Middle frontal gyrus (tissue), 1 donor: ENCODE data around the gene GALNT13.

ENCODE experiments used
- DNase-seq: peaks from one replicate; pipeline ENCODE4 v3.0.0-alpha.2; 2015; ENCODE audit warnings: low spot score; ENCODE audit errors: extremely low spot score

GALNT13 gene

DNA sequence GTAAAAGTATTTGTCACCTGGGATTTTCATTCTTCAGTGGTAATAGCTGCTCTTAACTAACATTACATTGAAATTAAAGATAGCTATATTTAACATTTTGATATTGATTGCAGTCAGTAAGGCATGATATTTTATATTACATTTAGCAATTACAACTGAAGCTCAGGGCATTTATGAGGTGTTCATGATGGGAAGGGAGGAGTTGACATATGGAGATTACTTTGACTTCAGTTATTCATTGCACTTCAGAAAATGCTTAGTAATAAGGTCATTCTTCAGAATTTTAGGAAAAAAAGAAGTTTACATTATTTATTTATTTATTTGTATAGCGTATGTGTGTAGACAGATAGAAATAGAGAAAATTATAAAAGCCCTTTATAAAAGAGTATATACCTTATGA, 352.0 kb downstream of the GALNT13 start:
- DNase-seq: no peak

DNA sequence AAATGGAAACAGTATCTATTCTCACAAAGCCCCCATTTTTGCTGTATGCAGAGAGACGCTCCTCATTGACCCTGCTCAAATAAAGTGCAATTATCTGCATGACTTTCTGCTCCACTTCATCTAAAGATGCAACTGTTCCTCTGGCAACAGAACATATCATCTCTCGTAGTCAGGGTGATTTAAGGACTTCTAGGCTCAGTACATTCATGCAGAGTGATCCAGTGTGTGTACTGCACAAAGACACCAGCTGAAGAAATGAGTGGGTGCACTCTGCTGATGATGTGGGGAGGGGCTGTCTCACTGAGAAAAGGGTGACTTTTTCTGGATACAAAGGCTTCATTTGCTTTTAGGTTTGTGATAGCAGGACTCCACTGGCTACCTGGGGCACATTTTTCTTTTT, 355.2 kb downstream of the GALNT13 start:
- DNase-seq: no peak

DNA sequence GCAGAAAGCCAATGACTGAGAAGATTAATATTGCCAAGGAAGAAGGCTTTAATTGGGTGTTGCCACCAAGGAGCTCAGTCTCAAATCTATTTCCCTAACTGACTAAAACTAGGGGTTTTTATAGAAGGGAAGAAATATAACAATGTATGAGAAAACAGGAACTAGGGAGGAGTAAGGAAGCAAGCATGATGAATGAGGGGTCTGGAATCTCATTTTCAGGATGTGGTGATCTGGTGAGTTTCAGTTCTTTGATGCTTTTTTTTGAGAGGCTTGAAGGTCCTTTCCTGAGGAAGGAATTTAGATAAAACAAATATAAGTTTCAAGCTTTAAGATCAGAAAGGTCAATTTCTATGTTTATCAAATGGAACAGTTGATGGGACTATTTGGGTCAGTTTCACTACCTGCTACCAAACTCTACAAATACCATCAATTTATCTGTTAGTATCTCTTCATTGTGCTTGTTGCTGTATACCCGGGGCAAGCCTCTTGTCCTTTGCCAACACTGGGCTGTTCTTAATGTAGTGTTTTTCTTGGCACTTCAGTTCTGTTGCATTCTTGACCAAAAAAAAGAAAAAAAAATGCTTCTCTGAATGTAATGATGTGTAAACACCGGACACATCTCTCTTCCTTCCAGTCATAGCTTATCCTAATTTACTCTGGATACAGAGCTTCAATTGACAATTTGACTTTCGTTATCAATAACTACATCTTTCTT, 357.0 kb downstream of the GALNT13 start:
- no peak for DNase-seq

DNA sequence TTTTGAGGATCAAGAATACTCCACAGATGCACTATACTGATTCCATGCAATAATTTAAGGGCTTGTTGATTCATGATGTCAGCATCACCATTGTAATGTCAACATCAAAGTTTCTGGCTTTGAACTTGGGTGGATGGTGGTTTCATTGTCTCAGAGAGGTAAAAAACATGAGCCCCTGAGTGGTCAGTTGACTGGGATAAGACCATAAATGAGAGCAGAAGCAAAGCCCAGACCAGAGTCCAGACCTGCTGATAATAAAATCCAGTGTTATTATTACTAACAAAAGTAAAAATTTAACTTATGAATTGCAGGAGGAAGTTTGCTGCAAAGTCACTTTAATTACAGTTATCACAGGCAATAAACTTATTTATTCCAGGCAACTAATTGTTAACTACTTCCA, 358.2 kb downstream of the GALNT13 start:
- DNase-seq: no peak

DNA sequence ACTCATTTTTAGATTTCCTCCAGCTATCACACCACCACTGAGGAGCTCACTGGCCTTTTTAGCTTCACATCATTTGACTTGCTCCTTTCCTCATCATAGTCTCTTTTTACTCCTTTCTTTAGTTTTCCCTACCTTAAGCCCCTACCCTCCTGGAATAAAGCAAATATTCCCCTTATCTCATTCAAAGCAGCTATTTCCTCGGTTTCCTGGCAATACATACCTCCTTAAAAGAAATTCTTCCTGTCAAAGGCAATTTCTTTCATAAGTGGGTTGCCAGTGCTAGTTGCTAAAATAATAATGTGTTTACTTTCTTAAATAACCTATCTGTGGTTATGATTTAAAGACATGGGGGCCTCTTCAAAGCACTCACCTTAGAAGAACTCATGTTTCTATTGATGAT, 359.3 kb downstream of the GALNT13 start:
- no peak for DNase-seq

DNA sequence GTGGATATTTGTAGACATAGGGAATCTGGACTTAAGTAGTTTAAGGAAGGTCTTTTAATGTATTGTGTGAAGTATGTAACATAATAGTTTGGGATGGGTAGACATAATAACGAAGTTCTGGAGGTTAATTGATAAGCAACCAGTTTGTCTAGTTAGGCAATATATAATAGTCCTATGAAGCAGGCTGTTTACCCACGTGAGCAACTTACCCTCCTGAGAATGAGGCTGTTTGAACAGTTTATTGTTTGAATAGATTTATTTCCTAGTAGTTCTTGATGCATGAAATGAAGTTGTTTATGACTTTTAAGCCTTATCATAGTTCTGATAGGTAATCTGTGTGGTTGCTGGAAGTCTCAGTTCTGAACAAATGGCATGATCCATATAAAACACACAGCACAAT, 361.5 kb downstream of the GALNT13 start:
- DNase-seq: no peak

DNA sequence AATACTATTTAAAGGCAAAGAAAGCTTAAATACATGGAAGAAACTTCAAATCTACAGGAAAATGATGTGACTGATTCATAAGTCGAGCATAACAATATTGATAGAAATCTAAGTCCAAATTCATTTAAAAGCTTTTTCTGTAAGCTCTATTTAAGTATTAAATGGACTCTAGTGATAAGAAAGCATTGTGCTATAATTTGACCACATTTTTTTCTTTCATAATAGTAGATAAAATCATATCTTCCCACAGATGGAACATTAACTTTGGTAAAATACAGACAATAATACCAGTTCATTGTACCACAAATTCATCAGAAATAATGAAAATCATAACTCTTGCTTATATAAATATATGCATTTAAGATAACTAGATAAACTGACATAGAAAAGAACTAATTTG, 366.5 kb downstream of the GALNT13 start:
- DNase-seq: no peak

DNA sequence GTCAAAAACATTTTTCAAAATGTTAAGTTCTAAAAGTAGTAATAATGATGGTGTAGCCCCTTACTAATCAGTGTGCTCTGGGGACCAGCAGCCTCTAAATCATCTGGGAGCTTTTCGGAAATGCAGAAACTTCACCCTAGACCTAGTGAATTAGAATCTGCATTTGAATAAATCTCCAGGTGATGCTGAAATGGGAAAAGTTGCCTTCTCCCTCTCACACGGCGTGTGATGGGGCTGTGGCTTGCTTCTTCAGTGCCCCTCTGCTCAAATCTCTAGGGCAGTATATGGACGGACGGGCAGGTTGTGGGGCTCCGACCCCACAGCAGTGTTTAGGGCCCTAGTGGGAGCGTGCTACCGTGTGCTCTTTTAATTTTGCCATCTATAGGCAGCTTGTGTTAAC, 368.6 kb downstream of the GALNT13 start:
- DNase-seq: no peak

DNA sequence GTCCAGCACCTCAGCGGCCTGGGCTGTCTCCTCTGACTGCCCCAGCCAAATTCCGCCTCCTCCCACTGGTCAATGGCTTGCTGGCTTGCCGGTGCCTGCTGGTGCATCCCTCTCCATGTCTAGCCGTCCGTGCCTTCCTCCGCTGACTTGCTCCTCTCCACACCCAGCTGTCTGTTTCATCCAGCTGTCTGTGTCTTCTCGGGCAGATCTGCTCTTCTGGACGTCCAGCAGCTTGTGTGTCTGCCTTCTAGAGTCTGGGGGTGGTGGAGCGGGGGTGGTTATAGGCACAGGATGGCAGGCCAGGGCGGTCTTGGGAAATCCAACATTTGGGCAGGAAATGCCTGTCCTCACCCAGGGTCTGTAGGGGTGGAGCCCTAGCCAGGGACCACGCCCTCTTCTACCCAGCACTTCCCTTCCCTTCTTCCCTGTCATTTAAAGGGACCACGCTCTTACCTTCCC, 369.2 kb downstream of the GALNT13 start:
- DNase-seq: no peak

DNA sequence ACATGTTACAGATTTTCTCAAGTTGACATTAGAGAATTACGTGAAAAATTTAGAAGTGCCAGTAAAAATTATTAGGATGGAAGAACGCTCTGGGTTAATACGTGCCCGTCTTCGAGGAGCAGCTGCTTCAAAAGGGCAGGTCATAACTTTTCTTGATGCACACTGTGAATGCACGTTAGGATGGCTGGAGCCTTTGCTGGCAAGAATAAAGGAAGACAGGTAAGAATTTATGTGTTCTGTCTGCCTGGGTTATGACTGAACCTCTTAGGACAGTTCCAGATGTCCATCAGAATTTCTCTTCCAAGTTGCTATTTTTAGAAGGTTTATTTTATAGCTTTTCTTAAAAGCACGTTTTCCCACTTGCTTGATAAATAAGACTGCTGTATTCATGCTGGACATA, 371.0 kb downstream of the GALNT13 start:
- DNase-seq: no peak

DNA sequence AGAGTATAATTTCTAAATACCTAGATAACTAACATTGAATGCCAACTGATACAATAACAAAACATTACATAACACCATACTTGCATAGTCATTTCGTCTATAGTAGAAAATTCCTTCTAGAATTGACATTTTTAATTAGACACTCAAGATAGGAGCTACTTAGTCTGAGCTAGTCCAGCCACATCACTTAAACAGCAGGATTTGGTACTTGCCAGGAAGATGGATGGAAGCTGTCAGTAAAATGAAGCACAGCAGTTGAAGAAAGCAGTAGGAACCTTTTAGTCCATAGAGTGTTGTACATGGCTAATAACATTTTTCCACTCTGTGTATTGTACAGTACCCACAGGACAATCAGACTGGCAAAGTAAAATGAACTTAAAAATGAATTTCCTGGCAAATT, 372.0 kb downstream of the GALNT13 start:
- no peak for DNase-seq

DNA sequence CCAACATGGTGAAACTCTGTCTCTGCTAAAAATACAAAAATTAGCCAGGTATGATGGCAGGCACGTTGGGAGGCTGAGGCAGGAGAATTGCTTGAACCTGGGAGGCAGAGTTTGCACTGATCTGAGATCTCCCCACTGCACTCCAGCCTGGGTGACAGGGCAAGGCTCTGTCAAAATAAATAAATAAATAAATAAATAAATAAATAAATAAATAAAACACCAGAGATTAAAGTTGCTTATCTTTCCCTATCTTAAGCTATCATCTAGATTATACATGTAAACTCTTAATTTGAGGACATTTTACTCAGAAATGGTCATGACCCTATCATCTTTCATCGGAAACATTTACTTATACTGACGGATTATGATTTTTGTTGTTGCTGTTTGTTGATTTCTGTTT, 373.2 kb downstream of the GALNT13 start:
- DNase-seq: no peak

DNA sequence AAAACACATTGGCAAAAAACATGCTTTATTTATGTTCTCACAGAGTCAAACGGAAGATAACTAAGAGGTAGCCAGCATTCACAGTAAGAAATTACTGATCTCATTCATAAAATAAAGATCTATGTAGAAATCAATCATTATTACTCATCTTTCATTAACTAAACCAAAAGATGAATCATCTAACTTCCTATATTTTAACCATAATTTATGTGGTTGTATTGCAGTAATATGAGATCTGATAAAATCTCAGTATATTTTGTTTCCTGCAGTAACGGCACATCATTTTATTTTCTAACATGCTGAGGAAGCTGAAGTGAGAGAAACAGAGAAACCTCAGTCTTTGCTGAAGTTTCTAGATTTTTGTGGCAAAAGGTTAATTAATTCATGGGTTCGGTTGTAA, 375.8 kb downstream of the GALNT13 start:
- DNase-seq: no peak

DNA sequence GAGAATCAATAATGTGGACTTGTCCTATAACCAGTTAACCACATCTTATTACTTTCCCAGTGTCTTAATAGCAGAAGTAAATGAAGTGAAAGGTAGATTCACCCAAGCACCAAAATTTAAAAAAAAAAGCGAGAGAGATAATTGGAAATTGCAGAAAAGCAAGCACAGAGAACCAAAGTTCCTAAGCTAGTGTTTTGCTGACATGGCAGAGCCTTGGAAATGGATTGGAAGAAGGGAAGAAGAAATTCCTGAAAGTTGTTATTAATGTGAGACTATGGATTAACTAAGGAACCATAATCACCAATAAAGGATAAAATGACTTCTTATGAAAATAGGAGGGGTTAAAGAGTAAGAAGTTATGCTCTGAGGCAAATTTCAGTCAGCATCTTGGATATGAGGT, 384.4 kb downstream of the GALNT13 start:
- no peak for DNase-seq

DNA sequence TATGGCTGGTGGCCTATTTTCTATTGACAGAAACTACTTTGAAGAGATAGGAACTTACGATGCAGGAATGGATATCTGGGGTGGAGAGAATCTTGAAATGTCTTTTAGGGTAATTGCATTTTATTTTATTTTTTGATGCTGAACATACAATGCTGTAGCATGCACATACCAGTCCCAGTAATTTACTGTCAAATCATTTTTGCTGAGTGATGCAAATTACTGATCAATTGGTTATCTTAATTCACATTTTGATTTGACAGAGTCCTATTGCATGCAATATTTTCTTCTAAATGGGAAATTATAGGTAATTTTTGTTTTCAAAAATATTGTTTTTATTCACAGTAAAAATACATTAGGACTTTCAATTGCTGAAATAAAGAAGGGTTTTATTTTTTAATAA, 387.3 kb downstream of the GALNT13 start:
- DNase-seq: no peak

DNA sequence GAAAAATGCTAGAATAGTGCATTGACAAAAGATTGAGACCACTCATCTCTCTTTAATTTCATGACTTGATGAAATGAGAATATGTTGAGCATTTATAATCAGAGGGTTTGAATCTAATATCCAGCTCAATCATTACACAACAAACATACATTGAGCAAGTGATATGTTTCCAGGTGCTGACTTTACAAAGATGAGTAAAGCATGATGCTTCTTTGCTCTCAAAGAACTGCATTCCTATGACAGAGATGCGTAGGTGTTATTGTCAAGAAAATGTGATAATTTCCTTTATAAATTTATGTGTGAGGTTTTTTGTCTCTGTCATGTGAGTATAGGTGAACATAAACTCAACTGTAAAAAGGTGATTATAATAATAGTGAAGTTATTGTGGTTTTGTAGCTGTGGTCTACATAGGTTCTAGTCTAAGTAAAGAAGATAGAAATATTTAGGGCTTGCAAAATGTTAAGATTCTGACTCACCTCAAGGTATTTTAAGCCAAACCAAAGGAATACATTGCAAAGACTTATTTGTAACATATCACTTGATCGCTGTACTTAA, 389.8 kb downstream of the GALNT13 start:
- DNase-seq: no peak

DNA sequence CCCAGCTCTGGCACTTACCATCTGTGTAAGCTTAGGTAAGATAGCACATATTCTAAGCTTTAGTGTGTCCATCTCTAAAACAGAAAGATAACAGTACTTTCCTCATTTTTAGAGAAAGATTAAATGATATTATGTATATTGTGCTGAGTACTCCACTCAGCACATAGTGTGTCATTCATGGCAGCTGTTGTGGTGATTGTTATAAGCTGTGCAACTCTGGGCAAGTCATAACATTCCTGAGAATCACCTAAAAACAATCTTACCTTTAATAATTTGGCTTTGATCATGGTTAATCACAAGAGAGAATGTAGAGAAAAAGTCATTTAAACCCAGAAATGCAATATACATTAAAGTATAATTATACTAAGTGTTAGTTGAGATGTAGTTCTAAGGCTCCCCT, 391.5 kb downstream of the GALNT13 start:
- no peak for DNase-seq

DNA sequence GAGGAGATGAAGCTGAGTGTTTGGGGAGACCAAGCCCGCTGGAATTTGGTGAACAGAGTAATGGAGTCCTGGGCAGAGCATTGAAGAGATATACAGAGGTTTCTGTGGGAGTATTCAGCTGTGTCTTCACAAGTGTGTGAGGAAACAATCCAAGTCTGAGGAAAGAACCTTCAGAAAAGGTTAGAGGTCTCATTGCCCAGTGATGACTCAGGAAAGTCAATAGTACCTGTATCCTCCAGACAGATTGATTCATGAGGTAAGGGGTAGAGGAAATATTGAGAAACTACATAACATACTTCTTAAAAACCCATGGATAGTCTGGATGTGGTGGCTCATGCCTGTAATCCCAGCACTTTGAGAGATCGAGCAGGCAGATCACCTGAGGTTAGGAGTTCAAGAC, 392.3 kb downstream of the GALNT13 start:
- DNase-seq: no peak

DNA sequence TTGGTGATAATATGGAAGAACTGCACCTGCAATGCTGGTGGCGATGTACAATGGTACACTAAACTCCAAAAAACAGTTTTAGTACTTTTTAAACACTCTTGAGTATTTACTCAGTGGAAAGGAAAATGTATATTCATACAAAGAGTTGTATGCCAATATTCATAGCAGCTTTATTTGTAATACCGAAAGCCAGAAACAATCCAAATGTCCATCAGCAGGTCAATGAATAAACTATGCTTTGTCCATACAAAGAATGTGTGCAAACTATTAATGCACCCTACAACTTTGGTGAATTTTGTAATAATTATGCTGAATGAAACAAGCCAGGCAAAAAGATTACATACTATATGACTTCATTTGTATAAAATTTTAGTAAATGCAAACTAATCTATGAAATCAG, 396.3 kb downstream of the GALNT13 start:
- DNase-seq: no peak

DNA sequence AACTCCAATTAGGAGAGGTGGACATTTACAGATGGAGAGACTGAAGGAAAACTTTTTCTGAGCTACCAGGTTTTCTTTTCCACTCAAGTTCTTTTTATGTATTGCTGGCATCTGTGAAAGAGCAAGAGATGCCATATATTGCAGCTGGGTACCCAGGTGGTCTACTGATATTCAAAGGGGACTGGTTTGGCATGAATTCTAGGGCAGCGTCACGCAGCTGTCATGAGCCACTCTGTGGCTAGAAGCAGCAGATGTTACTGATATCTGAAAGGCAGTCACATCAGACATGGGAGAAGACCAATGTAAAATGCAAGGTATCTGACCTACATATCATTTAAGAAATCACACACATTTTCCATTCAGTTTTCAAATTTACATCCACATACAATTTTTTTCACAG, 408.8 kb downstream of the GALNT13 start:
- DNase-seq: no peak

DNA sequence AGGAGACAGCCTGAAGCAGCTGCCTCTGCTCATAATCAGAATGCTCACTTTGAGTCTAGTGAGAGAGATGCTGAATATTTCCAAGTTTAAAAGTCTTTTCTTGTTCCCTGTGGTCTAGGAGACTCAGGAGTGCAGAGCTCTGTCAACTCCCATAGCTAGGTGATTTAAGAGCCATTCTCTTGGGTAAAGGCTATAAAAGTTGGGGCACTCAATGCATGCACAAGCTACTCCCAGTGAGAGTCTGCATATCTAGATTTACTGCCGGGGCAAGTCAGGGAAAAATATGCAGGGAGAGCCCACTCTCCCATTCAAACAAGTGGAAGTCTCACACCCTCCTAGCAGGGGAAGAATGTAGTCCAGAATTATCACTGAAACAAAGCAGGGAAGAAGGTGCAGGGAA, 418.1 kb downstream of the GALNT13 start:
- DNase-seq: no peak

DNA sequence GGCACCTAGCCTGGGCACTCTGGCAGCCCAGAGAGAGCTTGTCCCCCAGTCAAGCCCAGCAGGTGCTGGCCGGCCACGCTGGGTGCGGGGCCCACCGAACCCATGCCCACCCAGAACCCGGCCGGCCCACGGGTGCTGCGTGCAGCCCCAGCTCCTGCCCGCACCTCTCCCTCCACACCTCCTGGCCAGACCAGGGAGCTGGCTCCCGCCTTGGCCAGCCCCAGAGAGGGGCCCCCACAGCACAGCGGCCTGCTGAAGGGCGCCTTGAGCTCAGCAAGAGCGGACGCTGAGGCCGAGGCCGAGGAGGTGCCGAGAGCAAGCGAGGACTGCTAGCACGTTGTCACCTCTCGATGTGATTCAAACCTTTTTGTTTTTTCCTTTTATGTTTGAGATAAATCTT, 419.8 kb downstream of the GALNT13 start:
- DNase-seq: no peak

DNA sequence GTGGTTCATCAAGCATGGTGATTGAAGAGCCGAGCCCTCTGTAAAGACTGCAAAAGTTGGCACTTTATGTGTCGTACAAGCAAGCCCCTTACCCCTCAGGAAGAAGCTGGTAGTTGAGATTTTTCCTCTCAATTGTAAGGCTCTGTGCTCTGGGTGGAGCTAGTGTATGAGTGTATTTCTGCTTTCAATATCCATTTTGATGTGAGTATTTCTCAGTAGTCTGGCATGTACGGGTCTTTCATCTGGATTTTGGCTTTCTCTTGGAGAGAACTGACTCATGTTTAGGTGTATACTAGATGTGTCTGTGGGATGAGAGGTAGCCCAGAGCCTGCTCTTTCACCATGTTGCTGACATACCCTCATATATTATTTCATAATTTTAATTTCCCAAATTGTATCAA, 420.2 kb downstream of the GALNT13 start:
- no peak for DNase-seq

DNA sequence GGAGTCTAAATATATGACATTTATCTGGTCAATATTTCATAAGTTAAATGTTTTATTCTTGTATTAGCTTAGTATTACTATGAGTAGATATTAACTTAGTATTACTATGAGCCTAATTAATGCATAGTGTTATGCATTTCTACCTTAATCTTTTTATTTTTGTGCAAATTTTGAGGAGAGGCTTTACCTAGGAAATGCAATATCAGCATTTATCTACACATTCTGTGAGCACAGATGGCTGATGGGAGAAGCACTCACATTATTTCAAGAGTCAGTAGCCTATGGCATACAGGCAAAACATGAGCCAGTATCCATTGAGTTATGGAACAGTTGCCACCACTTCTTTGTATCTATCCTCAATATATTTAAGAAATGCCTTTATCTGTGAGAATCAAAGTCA, 422.1 kb downstream of the GALNT13 start:
- DNase-seq: no peak
